Retinal pigment epithelial cell (primary cell): ENCODE results near the gene HCN4.
"Not testable (repeated sequence)": the region's sequence is repeated elsewhere in the genome, so short reads cannot be mapped to it uniquely, and the experiment has no call there.

Source experiments
- DNase-seq: peaks from one replicate; pipeline ENCODE4 v3.0.0-alpha.2; 2010; ENCODE audit warnings: low read depth
- H3K4me3 ChIP-seq: 2 replicates; pipeline ENCODE4 v1.5.1; 2011; ENCODE audit warnings: mild to moderate bottlenecking, low read length, control low read depth, moderate library complexity
- CTCF ChIP-seq: conservative IDR thresholded peaks from 2 replicates; pipeline ENCODE4 v1.5.1; 2011; ENCODE audit warnings: low read depth, low read length, control low read depth, inconsistent platforms

HCN4 gene

GRCh38 chr15:73317651-73318462 lies 50.9 kb downstream of the HCN4 start:
- no peak for TF ChIP-seq CTCF
- DNase-seq = no peak
- no peak overlapping the region for H3K4me3 ChIP-seq

GRCh38 chr15:73313861-73314260 lies 54.9 kb downstream of the HCN4 start:
- DNase-seq = no peak
- no peak for TF ChIP-seq CTCF
- H3K4me3 ChIP-seq = no peak overlapping the region

- no peak for TF ChIP-seq CTCF
- DNase-seq = no peak
These were observed 60.5 kb downstream of the HCN4 start for GRCh38 chr15:73308305-73308704.

GRCh38 chr15:73305331-73306211 lies 63.2 kb downstream of the HCN4 start:
- TF ChIP-seq CTCF = peak; percentile 73
- H3K4me3 ChIP-seq = no peak overlapping the region
- peak; percentile 24 for DNase-seq

More at GRCh38 chr15:73308305-73308704, 60.5 kb downstream of the HCN4 start:
- H3K4me3 ChIP-seq = no peak overlapping the region

GRCh38 chr15:73303636-73304035 lies 65.1 kb downstream of the HCN4 start:
- DNase-seq = no peak
- no peak for TF ChIP-seq CTCF
- no peak overlapping the region for H3K4me3 ChIP-seq

GRCh38 chr15:73300286-73300685 lies 68.5 kb downstream of the HCN4 start:
- not testable (repeated sequence) for H3K4me3 ChIP-seq, DNase-seq

GRCh38 chr15:73298522-73299245 lies 70.1 kb downstream of the HCN4 start:
- no peak overlapping the region for H3K4me3 ChIP-seq
- DNase-seq = no peak
- no peak for TF ChIP-seq CTCF
